OCI-LY7 (cell line): ENCODE data around the gene JMJD4. TPM values are rescaled to one million over a fixed set of nuclear protein-coding genes. Genes with fewer than 3 reads are reported as not detected.

Experiments used
- BruUV-seq: library from RNA; stranded (reverse); fragments of 400-500 nt; replicated peaks from 2 replicates; lab custom pipeline; 2021; lab: Mats Ljungman, UMichigan
- CTCF ChIA-PET: fragments of 300-600 bp; sonication (Branson Sonifier 250); formaldehyde crosslinking; loops from one replicate; lab custom pipeline; 2022; ENCODE audit warnings: antibody characterized with exemption; ENCODE audit not compliant: unreplicated experiment; lab: Charles Lee
- POLR2A ChIA-PET: fragments of 300-600 bp; sonication (Branson Sonifier 250); formaldehyde crosslinking; loops from one replicate; lab custom pipeline; 2022; ENCODE audit warnings: antibody characterized with exemption; lab: Charles Lee
- DNase-seq: peaks from one replicate; pipeline ENCODE4 v3.0.0-alpha.2; 2015; ENCODE audit warnings: low spot score
- H2AFZ ChIP-seq: fragments of 200-600 bp; sonication (generic), shearing (Covaris generic); 2 replicates; pipeline ENCODE4 v1.6.1; 2014; ENCODE audit warnings: mild to moderate bottlenecking, antibody characterized with exemption, low read length, moderate library complexity
- H3K27ac ChIP-seq: fragments of 200-600 bp; sonication (generic); 2 replicates; pipeline ENCODE4 v1.5.1; 2014; ENCODE audit warnings: mixed run types, low read depth, mild to moderate bottlenecking, moderate library complexity, low read length, inconsistent platforms; ENCODE audit not compliant: poor library complexity, severe bottlenecking
- H3K36me3 ChIP-seq: fragments of 200-600 bp; sonication (generic); 2 replicates; pipeline ENCODE4 v1.6.1; 2014; ENCODE audit warnings: mild to moderate bottlenecking, antibody characterized with exemption, low read length, moderate library complexity, mixed read lengths; ENCODE audit not compliant: insufficient read depth
- H3K4me1 ChIP-seq: fragments of 200-600 bp; sonication (generic); 2 replicates; pipeline ENCODE4 v1.5.1; 2014; ENCODE audit warnings: mild to moderate bottlenecking, low read length; ENCODE audit not compliant: insufficient read depth, poor library complexity, severe bottlenecking
- H3K4me2 ChIP-seq: fragments of 200-600 bp; sonication (generic); 2 replicates; pipeline ENCODE4 v1.6.1; 2014; ENCODE audit warnings: mild to moderate bottlenecking, low read length
- H3K4me3 ChIP-seq: fragments of 200-600 bp; sonication (generic); 2 replicates; pipeline ENCODE4 v1.5.1; 2014; ENCODE audit warnings: mild to moderate bottlenecking, low read depth, low read length; ENCODE audit not compliant: poor library complexity, severe bottlenecking
- H3K79me2 ChIP-seq: fragments of 200-600 bp; sonication (generic); 2 replicates; pipeline ENCODE4 v1.6.1; 2016; ENCODE audit warnings: low read depth, mild to moderate bottlenecking, low read length, moderate library complexity, mixed read lengths; ENCODE audit not compliant: insufficient read depth
- H3K9me2 ChIP-seq: fragments of 200-600 bp; sonication (generic); 2 replicates; pipeline ENCODE4 v1.6.1; 2016; ENCODE audit warnings: mild to moderate bottlenecking, low read length, mixed read lengths; ENCODE audit not compliant: insufficient read depth
- H3K9me3 ChIP-seq: fragments of 200-600 bp; sonication (generic); 2 replicates; pipeline ENCODE4 v1.6.1; 2014; ENCODE audit warnings: mild to moderate bottlenecking, mixed run types, low read length, mixed read lengths
- H4K20me1 ChIP-seq: fragments of 200-600 bp; sonication (generic); 2 replicates; pipeline ENCODE4 v1.6.1; 2014; ENCODE audit warnings: mild to moderate bottlenecking, antibody characterized with exemption, low read length, moderate library complexity, mixed read lengths; ENCODE audit not compliant: insufficient read depth
- CTCF ChIP-seq: fragments of 200-600 bp; sonication (generic); conservative IDR thresholded peaks from 2 replicates; pipeline ENCODE4 v1.5.1; 2014; ENCODE audit warnings: mild to moderate bottlenecking, antibody characterized with exemption, low read length, moderate library complexity, mixed read lengths
- EZH2phosphoT487 ChIP-seq: fragments of 200-600 bp; sonication (generic); IDR thresholded peaks from 2 replicates; pipeline ENCODE4 v1.6.1; 2018; ENCODE audit warnings: low read depth, borderline replicate concordance, mild to moderate bottlenecking, mixed run types, antibody characterized with exemption, low read length, moderate library complexity, mixed read lengths
- intact Hi-C: fragments of 100-400 bp; cut with micrococcal nuclease; formaldehyde crosslinking; loops from one replicate; pipeline ENCODE4 v1.10.0; 2022; ENCODE audit not compliant: unreplicated experiment
- total RNA-seq, 2 experiments: library from RNA; depleted of rRNA in 1 of 2; stranded (reverse); fragments of >200 nt in 1 of 2; shearing (Covaris generic) in 1 of 2; gene quantifications; 2 replicates each; pipeline ENCODE4 v1.2.3, GENCODE V29; 2014 to 2022

JMJD4 gene
- total RNA-seq, 2 experiments from 2014 or later = 27.8 to 41.8 TPM

DNA sequence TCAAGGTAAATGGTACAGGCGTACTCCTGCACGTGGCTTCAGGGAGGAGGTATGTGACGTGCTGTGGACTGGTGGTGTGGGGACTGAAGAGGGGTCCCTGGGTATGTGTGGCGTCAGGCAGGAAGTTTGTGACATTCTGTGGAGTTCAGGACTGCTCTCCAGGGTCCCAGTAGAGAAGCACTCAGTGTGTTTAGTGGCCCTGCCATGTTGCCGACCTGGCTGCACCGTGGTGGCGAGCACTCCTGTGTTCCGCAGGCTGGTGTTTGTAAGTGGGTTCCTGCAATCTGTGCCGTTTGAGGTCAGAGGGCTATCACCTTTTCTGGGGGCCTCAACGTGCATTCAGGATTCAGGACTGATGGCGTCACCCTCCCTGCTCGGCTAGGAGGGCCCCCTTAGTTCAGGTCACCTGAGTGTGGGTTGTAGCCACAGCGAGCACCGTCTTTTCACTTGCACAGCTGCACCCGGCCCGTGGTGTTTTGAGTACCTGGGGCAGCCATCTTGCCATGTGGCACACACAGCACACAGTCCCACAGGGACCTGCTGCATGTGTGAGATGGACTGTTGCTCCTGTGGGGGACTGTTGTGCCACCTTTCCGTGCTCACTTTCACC, 26.6 kb upstream of the JMJD4 start:
- Histone ChIP-seq H3K36me3 (peaks cover 69% of the 10 kb centered on the region), H3K9me2 (no peaks in the 10 kb centered on the region), H2AFZ (no peak overlapping the region), H3K4me1 (peaks cover 4% of the 10 kb centered on the region), H4K20me1 (no peaks in the 10 kb centered on the region), H3K4me3 (no peak overlapping the region), H3K9me3 (no peaks in the 10 kb centered on the region), H3K4me2 (no peak overlapping the region), H3K27ac (no peak overlapping the region), H3K79me2 (no peaks in the 10 kb centered on the region)
- no TSS peak for BruUV-seq
- TF ChIP-seq CTCF (no peak), EZH2phosphoT487 (no peak)
- intact Hi-C loops = loop anchor here (1.0 kb wide), 2 partner anchors 193 to 280 kb away; no protein-coding TSS in a partner anchor
- ChIA-PET CTCF (interaction anchor here (0.6 to 1.2 kb wide), 2 partner anchors 10 to 26 kb away, joined by 3 to 5 read pairs; no protein-coding TSS in a partner anchor), POLR2A (no interaction called here)
- DNase-seq = no peak

DNA sequence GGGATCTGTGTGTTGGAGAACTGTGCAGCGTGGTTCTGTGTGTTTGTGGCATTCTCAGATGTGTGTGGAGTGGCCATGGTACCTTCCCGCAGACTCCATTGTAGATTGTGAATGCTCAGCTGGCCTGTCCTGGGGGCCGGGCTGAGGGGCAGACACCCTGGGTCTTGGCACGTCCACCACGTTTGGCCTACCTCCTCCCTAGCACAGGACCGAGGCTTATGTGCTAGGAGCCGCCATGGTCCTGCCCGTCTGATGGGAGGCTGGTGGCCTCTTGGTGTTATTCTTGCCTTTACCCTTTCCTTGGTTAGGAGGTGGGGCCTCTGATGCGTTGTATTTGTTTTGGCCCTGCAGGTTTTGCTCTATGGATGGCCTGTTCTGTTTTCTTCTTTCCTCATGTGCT, 25.3 kb upstream of the JMJD4 start:
- Histone ChIP-seq H3K4me2 (no peak overlapping the region), H3K9me3 (no peaks in the 10 kb centered on the region), H3K36me3 (peaks cover 73% of the 10 kb centered on the region), H3K9me2 (no peaks in the 10 kb centered on the region), H3K79me2 (no peaks in the 10 kb centered on the region), H3K27ac (no peak overlapping the region), H4K20me1 (no peaks in the 10 kb centered on the region), H3K4me1 (peaks cover 4% of the 10 kb centered on the region), H3K4me3 (no peak overlapping the region), H2AFZ (no peak overlapping the region)
- ChIA-PET CTCF (no interaction called here), POLR2A (no interaction called here)
- BruUV-seq = no TSS peak
- TF ChIP-seq EZH2phosphoT487 (no peak), CTCF (no peak)
- DNase-seq = no peak
- intact Hi-C loops = no loop called here
